ENCODE results near the gene TOP3B. TPM values are rescaled to one million over a fixed set of nuclear protein-coding genes. Genes with fewer than 3 reads are reported as not detected.

TOP3B gene
- total RNA-seq, 1 donor from 2014 or later, result 37.0 TPM

DNA sequence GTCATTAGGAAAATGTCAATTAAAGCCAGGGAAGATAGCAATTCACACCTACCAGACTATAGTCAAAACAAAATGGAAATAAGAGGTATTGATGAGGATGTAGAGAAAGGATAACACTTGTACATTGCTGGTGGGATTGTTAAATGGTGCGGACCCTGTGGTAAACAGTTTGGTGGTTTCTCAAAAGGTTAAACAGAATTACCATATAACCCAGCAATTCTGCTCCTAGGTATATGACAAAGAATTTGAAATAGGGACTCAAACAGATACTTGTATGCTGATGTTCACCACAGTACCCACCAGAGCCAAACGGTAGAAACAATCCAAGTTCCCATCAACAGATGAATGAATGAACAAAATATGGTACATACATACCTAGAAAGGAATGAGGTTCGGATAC, 33.0 kb upstream of the TOP3B start:
- ATAC-seq, result no peak
- intact Hi-C loops (cut with DNase I), result no loop called here
- DNase-seq (ENCODE audit: low spot score), result no peak

DNA sequence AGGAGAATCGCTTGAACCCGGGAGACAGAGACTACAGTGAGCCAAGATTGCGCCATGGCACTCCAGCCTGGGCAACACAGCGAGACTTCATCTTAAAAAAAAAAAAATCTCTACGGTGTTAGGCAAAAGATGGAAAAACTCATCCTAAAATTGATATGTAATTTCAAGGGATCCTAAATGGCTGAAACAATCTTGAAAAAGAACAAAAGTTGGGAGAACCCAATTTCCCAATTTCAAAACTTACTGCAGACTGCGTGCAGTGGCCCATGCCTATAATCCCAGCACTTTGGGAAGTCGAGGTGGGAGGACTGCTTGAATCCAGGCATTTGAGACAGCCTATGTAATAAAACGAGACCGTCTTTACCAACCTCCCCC, 31.7 kb upstream of the TOP3B start:
- no peak for ATAC-seq
- DNase-seq (ENCODE audit: low spot score), result no peak
- intact Hi-C loops (cut with DNase I), result no loop called here

DNA sequence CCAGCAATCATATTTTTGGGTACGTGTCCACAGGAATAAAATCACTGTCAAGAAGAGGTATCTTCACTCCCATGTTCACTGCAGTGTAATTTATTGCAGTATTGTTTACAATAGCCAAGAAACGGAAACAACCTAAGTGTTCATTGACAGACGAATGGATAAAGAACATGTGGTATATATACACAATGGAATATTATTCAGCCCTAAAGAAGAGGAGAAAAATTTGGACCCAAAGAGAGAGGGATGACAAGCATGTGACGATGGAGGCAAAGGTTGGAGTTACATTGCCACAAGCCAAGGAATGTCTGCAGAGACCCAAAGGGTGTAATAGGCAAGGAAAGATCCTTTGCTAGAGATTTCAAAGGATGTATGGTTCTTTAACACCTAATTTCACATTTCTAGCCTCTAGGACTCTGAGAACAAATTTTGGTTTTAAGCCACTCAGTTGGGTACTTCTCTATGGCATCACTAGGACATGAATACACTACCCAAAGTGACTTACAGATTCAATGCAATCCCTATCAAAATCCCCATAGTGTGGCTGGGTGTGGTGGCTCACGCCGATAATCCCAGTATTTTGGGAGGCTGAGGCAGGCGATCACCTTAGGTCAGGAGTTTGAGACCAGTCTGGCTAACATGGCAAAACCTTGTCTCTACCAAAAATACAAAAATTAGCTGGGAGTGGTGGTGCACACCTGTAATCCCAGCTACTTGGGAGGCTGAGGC, 31.1 kb upstream of the TOP3B start:
- intact Hi-C loops (cut with DNase I), result no loop called here
- ATAC-seq (no peak), DNase-seq (ENCODE audit: low spot score) (no peak)

DNA sequence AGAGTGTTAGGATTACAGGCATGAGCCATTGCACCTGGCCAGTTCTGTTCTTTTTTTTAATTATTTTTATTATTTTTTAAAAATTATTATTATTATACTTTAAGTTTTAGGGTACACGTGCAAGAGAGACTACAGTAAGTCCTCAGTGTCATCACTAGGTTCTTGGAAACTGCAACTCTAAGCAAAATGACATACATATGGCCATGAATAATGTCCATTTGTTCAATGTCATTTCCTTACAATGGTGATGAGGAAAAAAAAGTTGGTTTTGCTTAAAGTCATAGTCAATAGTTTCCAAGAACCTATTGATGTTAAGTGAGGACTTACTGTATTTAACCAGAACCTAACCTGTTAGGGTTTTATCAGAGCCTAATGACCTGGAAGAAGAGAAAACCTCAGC, 29.4 kb upstream of the TOP3B start:
- intact Hi-C loops (cut with DNase I), result no loop called here
- no peak for ATAC-seq
- DNase-seq (ENCODE audit: low spot score), result no peak

DNA sequence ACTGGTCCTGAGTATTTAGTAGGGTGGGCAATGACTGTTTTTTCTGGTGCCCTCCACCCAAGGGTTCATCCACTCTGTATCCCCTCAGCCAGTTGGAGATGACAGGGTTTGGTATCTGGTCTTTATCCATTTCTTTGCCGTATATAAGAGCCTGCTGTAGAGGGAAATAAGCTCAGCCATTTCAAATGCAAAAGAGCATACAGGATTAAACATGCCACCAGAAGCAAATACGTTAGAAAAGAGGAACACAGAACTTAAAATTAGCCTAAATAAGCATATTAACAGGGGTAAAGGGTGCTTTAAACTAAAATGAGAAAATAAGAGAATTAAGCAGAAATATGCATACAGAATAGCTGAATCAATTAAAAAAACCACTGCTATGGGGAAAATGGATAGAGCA, 27.8 kb upstream of the TOP3B start:
- intact Hi-C loops (cut with DNase I), result no loop called here
- DNase-seq (ENCODE audit: low spot score) (no peak), ATAC-seq (no peak)

DNA sequence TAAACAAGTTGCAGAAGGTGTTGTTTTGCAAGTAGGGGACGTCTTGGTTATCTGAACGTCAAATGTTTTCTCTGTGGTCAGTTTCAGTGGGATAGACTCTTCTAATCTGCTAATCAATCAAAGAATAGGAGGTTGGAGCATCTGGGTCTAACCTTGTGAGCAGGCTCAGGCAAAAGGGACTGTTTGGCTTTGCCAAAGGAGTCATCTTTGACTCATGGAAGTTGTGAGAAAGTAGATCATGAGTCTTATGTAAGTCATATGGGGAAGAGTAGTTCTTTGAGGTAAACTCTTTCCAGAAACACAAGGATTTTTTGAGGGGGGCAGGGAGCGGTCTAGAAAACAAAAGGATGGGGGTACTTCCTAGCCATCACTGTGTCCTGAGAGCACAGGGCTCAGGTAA, 27.1 kb upstream of the TOP3B start:
- intact Hi-C loops (cut with DNase I), result no loop called here
- ATAC-seq, result no peak
- DNase-seq (ENCODE audit: low spot score), result no peak

DNA sequence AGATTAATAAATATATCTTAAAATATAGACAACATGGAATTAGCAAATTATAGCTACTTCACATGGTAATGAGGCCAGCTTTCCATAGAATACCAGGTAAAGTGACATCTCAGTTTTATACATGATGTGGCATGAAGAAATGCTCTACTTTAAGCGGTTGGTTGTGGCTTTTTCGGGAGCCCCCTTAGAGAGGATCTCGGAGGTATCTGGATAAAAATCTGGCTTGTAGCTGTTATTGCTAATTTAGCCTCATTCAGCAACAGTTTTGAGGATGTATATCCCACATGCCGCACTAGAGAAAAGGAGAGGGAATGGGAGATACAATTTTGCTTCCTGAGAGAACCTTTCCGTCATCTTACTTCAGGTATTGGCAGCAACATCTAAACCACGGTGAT, 24.0 kb upstream of the TOP3B start:
- intact Hi-C loops (cut with DNase I), result no loop called here
- ATAC-seq (no peak), DNase-seq (ENCODE audit: low spot score) (no peak)

DNA sequence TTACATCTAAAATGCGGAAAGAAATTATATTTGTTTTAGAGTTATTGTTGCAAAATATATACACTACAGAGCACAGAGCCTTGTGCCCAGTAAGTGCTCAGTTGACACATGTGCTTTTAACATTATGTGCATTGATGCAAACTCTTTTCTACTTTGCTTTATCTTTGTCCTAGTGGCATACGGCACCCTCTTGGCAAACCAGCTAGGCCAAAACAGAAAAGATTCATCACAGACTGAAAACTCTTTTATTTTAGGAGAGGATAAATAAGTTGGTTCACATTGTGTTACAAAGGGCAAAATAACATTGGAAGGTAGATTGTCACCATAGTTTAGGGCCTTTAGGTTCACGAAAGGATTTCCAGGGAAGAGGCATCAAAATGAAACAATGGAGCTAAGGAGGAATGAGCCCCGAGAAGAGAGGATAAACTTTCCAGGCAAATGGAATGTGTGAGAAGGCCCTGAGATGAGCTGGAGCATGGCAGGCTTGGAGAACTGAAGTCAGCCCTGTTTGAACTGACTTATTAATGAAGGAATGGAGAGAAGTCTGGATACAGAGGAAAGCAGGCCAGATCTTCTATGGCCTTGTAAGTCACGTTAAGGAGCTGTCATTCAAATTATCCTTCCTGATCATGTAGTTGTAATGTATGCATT, 23.5 kb upstream of the TOP3B start:
- intact Hi-C loops (cut with DNase I), result no loop called here
- ATAC-seq (no peak), DNase-seq (ENCODE audit: low spot score) (no peak)

DNA sequence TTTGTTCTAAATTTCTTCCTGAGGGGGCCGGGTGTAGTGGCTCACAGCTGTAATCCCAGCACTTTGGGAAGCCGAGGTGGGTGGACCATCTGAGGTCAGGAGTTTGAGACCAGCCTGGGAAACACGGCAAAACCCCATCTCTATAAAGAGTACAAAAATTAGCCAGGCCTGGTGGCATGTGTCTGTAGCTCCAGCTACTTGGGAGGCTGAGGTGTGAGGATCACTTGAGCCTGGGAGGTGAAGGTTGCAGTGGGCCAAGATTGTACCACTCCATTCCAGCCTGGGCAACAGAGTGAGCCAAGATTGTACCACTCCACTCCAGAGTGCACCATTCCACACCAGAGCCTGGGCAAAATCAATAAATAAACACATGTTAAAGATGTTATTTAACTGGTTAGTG, 20.6 kb upstream of the TOP3B start:
- intact Hi-C loops (cut with DNase I), result loop anchor here (5.0 kb wide), 1 partner anchor 529 kb away; no protein-coding TSS in a partner anchor
- ATAC-seq, result no peak
- DNase-seq (ENCODE audit: low spot score), result no peak

DNA sequence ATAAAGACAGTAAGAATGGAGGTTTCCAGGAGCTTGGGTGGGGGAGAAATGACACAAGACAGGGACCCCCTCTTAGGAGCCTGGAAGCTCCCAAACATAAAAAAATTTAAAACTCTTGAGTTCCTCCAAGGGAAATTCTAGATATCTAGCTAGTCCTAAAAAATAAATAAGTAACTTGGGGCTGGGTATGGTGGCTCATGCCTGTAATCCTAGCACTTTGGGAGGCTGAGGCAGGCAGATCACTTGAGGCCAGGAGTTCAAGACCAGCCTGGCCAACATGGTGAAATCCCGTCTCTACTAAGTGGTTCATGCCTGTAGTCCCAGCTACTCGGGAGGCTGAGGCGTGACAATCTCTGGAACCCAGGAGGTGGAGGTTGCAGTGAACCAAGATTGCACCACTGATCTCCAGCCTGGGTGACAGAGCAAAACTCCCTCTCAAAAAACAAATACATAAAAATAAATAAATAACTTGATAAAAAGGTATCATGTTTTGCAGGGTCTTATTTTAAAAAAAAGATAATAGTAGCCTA, 20.0 kb upstream of the TOP3B start:
- intact Hi-C loops (cut with DNase I), result loop anchor here (5.0 kb wide), 1 partner anchor 530 kb away; no protein-coding TSS in a partner anchor
- ATAC-seq (no peak), DNase-seq (ENCODE audit: low spot score) (no peak)

DNA sequence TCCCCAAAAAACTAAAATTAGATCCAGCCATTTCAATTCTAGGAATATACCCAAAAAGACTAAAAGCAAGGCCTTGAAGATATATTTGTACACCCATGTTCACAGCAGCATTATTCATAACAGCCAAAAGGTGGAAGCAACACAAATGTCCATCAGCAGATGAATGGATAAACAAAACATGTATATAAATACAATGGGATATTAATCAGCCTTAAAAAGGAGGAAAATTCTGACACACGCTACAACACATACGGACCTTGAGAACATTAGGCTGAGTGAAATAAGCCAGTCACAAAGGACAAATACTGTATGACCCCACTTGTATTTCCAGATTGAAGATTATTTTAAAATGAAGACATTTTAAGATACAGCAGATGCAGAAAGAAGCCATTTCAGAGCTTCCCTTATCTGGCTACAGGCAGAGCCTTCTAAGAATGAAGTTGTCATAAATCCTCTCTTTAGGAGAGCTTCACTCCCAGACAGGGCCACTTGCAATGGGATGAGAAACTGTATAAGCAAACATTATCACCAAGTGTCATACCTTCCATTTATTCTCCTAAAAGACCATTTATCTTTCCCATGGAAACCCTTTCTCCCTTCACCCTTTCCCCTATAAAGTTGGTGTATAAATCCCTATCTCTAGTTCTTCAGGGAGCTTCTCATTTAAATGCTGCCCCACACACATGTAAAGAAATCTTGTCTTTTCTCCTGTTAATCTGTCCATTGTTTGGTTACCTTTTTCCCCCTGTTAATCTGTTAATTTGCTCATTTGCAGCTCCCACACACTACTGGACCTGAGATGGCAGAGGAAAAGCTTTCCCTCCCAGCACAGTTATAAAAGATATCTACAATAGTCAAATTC, 19.3 kb upstream of the TOP3B start:
- ATAC-seq (no peak), DNase-seq (ENCODE audit: low spot score) (no peak)
- intact Hi-C loops (cut with DNase I), result loop anchor here (5.0 kb wide), 1 partner anchor 530 kb away; no protein-coding TSS in a partner anchor

DNA sequence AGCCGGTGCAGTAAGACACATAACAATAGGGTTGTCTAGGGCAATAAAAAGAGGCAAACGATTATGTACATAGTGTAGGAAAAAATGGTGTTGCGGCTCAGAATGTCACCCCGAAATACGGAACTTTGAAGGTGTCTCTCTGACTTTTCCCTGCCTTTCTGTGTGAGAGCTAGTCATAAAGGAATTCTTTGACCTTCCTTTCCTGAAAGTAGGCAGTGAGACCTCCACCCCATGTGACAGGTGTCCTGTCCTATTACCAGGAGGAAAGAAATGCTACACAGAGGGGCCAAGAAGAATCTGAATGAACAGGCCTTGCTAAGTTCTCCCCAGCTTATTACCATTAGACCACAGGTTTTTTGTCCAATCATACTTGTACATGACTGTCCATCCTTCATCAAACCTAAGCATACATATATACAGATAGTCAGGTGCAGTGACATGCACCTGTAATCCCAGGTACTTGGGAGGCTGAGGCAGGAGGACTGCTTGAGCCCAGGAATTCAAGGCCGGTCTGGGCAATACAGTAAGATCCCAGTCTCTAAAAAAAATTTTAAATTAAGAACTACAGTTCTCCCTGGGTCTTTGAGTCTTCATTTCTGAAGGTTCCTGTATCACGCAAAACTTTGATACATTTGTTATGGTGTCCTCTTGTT, 16.1 kb upstream of the TOP3B start:
- intact Hi-C loops (cut with DNase I), result no loop called here
- no peak for ATAC-seq

DNA sequence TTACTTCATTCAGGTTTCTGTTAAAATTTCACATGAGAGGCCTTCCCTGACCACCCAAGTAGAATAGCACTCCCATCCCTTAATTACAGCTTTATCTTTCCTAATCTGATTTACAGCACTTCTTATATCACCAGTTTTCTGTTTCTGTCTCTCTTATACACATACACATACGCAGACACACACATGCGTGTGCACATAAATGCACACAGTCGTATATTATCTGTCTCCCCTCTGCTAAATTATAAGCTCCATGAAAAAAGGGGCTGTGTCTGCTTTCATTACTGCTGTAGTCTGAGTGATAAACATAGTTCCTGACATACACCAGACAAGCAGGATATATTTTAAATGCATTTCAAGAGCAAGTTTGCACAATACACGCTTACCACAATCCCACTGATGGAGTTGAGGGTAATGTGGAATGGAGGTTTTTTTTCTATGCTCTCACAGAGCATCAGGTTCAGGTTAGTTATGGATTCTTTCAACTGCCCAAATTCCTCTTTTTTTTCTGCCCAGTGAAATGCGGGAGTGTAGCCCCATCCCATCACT, 13.7 kb upstream of the TOP3B start:
- intact Hi-C loops (cut with DNase I), result no loop called here
- ATAC-seq (no peak), DNase-seq (ENCODE audit: low spot score) (no peak)

More for the DNA sequence above, 16.1 kb upstream of the TOP3B start:
- DNase-seq (ENCODE audit: low spot score), result no peak

DNA sequence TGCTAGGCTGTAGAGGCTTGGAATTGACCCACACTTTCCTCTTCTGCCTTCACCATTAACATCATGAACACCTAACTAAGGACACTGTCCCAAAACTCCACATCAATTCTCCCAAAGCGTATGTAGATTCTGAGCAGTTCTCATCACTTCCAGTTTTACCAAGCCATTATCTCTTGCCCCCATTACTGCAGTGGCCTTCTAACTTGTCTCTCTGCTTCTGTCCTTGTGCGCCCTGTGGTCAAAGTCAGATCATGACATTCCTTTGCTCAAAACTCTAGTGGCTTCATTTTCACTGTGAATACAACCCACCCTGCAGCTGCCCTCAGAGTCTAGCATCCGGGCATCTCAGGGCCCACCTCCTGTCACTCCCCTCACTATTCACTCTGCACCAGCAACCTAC, 13.1 kb upstream of the TOP3B start:
- DNase-seq (ENCODE audit: low spot score) (no peak), ATAC-seq (no peak)
- intact Hi-C loops (cut with DNase I), result no loop called here

DNA sequence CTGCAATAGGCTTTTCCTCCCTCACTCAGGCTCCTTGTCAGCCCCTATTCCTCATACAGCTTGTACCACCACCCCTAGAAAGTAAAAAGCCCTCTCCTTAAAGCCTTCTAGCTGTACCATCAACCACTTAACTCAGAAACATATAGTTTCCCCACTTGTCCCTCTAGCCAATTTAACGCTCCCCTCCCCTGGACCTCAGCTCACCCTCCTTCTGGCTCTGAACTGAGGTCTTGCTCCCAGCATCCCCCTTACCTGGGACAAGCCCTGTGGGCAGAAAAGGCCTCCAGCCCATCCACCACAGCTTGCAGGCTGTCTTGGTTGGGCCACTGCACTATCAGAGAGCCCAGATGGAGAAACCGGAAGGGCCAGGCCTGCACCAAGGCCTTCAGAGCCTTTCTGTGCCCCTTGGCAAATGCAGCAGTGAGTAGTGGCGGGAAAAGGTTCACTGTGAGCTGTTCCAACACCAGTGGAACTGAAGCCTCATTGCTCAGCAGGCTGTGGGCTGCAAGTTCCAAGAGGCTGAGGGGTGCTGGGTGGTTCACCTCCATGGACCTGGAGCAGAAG, 12.4 kb upstream of the TOP3B start:
- DNase-seq (ENCODE audit: low spot score) (no peak), ATAC-seq (no peak)
- intact Hi-C loops (cut with DNase I), result no loop called here

DNA sequence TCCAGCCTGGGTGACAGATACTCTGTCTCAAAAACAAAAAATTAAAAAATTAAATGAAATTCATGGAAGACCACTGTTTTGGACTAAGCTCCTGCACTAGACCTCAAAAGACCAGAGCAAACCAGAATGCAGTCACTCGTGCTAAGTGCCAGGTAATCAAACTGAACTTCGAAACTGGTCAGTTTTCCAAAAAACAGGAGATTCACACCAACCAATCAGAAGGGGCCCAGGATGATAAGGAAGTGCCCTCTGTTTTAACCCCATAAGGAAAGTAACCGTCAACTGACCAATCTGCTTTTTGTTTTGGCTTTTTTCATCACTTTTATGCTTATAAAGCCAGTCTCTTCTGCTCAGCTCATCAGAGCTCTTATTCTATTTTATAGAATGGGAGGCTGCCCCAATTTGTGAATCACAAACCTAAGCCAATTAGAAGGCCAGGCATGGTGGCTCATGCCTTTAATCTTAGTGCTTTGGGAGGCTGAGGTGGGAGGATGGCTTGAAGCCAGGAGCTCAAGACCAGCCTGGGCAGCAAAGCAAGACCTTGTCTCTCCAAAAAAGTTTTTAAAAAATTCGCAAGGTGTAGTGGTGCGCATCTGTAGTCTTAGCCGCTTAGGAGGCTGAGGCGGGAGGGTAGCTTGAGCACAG, 10.1 kb upstream of the TOP3B start:
- ATAC-seq, result no peak
- intact Hi-C loops (cut with DNase I), result no loop called here
- no peak for DNase-seq (ENCODE audit: low spot score)

DNA sequence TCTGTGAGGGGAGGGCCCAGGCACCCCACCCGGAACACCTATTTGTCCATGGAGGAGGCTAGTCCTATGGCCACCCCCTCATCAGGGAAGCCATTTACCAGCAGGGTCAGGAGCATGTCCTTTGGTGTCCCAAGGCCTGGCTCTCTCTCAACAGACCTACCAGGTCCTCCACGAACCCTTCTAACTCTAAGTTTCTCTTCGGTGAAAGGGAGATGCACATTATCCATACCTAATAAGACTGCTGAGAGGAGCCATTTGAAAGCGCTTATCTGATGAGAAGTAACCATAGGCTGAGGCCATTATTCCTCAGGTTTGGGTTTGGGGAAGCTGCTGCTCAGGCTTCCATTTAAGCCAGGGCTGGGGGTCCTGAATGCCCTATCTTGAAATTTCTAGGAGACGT, 9.2 kb upstream of the TOP3B start:
- intact Hi-C loops (cut with DNase I), result no loop called here
- no peak for DNase-seq (ENCODE audit: low spot score)
- no peak for ATAC-seq

DNA sequence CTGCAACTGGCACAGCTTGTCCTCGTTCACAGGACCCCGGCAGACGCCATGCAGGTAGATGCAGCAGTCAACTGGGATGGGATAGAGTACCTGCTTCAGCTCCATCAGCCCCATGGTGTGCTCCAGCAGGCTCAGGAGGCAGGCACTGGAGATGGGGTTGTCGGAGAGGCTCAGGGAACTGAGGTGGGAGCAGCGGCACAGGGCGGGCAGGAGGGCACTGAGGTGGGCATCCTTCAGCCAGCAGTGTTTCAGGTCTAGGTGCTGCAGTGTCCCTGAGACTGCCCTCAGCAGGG, 8.7 kb upstream of the TOP3B start:
- intact Hi-C loops (cut with DNase I), result no loop called here
- ATAC-seq (no peak), DNase-seq (ENCODE audit: low spot score) (no peak)
